ENCODE results near the gene TXNDC11. TPM values are rescaled to one million over a fixed set of nuclear protein-coding genes. Genes with fewer than 3 reads are reported as not detected.

The TXNDC11 gene
- total RNA-seq, 1 experiment from 2014 or later: 30.9 TPM

DNA sequence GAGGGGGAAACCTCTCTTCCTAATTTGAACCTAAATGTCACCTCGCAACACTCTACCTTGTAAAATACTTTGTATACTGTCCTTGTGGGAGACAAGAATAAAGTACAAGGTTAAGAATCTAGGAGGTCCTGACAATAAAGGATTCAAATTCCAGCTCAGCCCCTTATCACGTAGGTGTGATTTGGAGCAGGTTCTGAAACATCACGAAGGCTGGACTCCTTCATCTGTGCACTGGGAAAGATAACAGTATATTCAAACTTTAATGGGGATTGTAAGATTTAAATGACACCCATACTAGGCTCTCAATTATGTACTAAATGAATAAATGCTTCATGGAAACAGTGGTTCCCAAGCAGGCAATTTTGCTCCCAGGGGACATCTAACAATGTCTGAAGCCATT, 2.1 kb downstream of the TXNDC11 start:
- BruUV-seq (replicated peaks): no TSS peak
- Histone ChIP-seq H3K4me3 (peak overlapping the region; percentile 89; the same call in 1 of the 2 replicates), H3K27ac (no peak overlapping the region), H2AFZ (no peak overlapping the region), H3K27me3 (ENCODE audit: insufficient read depth, low read depth) (no peaks in the 10 kb centered on the region), H4K20me1 (ENCODE audit: insufficient read depth) (peaks cover 37% of the 10 kb centered on the region), H3K9me2 (ENCODE audit: insufficient read depth) (no peaks in the 10 kb centered on the region), H3K4me2 (peak overlapping the region; percentile 85), H3K79me2 (ENCODE audit: low read depth) (peaks cover 56% of the 10 kb centered on the region), H3K36me3 (ENCODE audit: low read depth) (0 out of 2 replicates have a peak, but pooled peaks cover 4% of the 10 kb centered on the region), H3F3A (ENCODE audit: insufficient read depth, low read depth) (peaks cover 14% of the 10 kb centered on the region; the same call in 1 of the 2 replicates), H3K4me1 (replicated peaks; ENCODE audit: insufficient read depth) (peaks cover 19% of the 10 kb centered on the region), H3K9me3 (ENCODE audit: insufficient read depth, low read depth) (no peaks in the 10 kb centered on the region)
- intact Hi-C loops (cut with micrococcal nuclease; ENCODE audit: unreplicated experiment): loop anchor here (5.0 to 10.0 kb wide), 2 partner anchors 57 to 604 kb away; partner anchors contain the start of gene ZC3H7A
- DNase-seq: no peak
- ChIA-PET CTCF (no interaction called here), POLR2A (ENCODE audit: unreplicated experiment) (no interaction called here)
- TF ChIP-seq CTCF (conservative IDR thresholded peaks at IDR 0.05) (no peak), EZH2 (IDR thresholded peaks at IDR 0.05; ENCODE audit: low read depth) (no peak)

DNA sequence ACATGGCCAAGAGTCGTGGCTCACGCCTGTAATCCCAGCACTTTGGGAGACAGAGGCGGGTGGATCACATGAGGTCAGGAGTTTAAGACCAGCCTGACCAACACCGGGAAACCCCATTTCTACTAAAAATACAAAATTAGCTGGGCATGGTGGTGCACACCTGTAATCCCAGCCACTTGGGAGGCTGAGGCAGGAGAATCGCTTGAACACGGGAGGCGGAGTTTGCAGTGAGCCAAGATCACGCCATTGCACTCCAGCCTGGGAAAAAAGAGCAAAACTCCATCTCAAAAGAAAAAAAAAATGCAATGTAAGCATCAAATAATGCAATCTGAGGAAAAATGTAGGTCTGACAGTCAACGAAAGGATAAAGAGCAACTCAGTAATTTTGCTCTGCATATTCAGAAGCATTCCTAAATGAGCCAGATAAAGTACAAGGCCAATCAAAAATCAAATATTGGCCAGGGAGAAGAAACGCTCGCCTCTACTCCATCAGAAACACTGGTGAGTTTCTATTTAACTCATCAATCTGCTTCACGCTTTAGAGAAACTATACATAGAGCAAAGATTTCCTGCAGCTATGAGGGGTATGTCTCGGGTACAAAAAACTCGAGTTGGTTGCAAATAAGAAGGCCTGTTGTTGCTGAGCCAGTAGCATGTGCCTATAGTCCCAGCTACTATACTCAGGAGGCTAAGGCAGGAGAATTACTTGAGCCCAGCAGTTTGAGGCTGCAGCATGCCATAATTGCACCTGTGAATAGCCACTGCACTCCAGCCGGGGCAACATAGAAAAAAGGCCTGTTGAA, 3.7 kb downstream of the TXNDC11 start:
- Histone ChIP-seq H3K4me3 (no peak overlapping the region), H3K79me2 (ENCODE audit: low read depth) (peaks cover 56% of the 10 kb centered on the region), H3K36me3 (ENCODE audit: low read depth) (0 out of 2 replicates have a peak, but pooled peaks cover 4% of the 10 kb centered on the region), H3F3A (ENCODE audit: insufficient read depth, low read depth) (peaks cover 8% of the 10 kb centered on the region; the same call in 1 of the 2 replicates), H4K20me1 (ENCODE audit: insufficient read depth) (peaks cover 45% of the 10 kb centered on the region), H3K9me2 (ENCODE audit: insufficient read depth) (no peaks in the 10 kb centered on the region), H3K4me2 (no peak overlapping the region), H2AFZ (no peak overlapping the region), H3K27ac (no peak overlapping the region), H3K4me1 (replicated peaks; ENCODE audit: insufficient read depth) (peaks cover 18% of the 10 kb centered on the region), H3K27me3 (ENCODE audit: insufficient read depth, low read depth) (no peaks in the 10 kb centered on the region), H3K9me3 (ENCODE audit: insufficient read depth, low read depth) (no peaks in the 10 kb centered on the region)
- no peak for TF ChIP-seq CTCF (conservative IDR thresholded peaks at IDR 0.05)
- TF ChIP-seq EZH2 (IDR thresholded peaks at IDR 0.05; ENCODE audit: low read depth): no peak
- BruUV-seq (replicated peaks): no TSS peak
- no peak for DNase-seq
- ChIA-PET CTCF (interaction anchor here (0.6 to 0.7 kb wide), 3 partner anchors 16 to 59 kb away, joined by 3 to 10 read pairs (median 8); no protein-coding TSS in a partner anchor), POLR2A (ENCODE audit: unreplicated experiment) (no interaction called here)
- intact Hi-C loops (cut with micrococcal nuclease; ENCODE audit: unreplicated experiment): no loop called here

GRCh38 chr16:11737713-11738112, 4.9 kb downstream of the TXNDC11 start:
- BruUV-seq (replicated peaks): no TSS peak
- Histone ChIP-seq H3K4me3 (no peak overlapping the region), H4K20me1 (ENCODE audit: insufficient read depth) (peaks cover 45% of the 10 kb centered on the region), H3K4me2 (no peak overlapping the region), H3K9me3 (ENCODE audit: insufficient read depth, low read depth) (no peaks in the 10 kb centered on the region), H3K9me2 (ENCODE audit: insufficient read depth) (no peaks in the 10 kb centered on the region), H2AFZ (no peak overlapping the region), H3K36me3 (ENCODE audit: low read depth) (0 out of 2 replicates have a peak, but pooled peaks cover 6% of the 10 kb centered on the region), H3K27me3 (ENCODE audit: insufficient read depth, low read depth) (no peaks in the 10 kb centered on the region), H3K27ac (no peak overlapping the region), H3K79me2 (ENCODE audit: low read depth) (peaks cover 56% of the 10 kb centered on the region), H3K4me1 (replicated peaks; ENCODE audit: insufficient read depth) (peaks cover 12% of the 10 kb centered on the region), H3F3A (ENCODE audit: insufficient read depth, low read depth) (no peaks in the 10 kb centered on the region)
- no peak for TF ChIP-seq EZH2 (IDR thresholded peaks at IDR 0.05; ENCODE audit: low read depth)
- no peak for TF ChIP-seq CTCF (conservative IDR thresholded peaks at IDR 0.05)
- DNase-seq: no peak
- CTCF ChIA-PET: no interaction called here
- intact Hi-C loops (cut with micrococcal nuclease; ENCODE audit: unreplicated experiment): no loop called here
- POLR2A ChIA-PET (ENCODE audit: unreplicated experiment): interaction anchor here (0.7 kb wide), 1 partner anchor 754 kb away, joined by 15 read pairs; no protein-coding TSS in a partner anchor

Data from PC-9 (cell line).